ENCODE results near the gene MRPL19.
A peak's percentile ranks its signal among the peaks of the same experiment; 100 is the strongest.
"Not testable (repeated sequence)": the region's sequence is repeated elsewhere in the genome, so short reads cannot be mapped to it uniquely, and the experiment has no call there.

MRPL19 gene

GRCh38 chr2:75675908-75676307 lies 29.3 kb downstream of the MRPL19 start:
- no peak for DNase-seq

DNA sequence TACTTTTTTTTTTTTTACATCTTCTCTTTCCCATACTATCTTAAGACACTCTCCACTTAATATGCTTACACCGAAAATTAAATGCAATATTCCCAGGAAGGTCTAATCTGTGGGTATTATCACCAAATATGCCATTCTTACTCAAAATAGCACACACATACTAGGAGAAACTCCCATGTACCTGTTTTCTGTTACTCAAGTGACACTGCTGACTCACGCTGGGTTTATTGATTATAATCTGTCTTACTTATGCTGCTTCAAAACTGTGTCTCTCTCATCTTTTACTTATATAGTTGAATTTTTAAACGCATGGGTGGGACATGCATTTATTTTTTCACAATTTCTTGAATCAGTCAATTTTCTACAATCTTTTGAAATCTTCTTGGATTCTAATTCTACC lies 29.9 kb downstream of the MRPL19 start:
- no peak for DNase-seq

DNA sequence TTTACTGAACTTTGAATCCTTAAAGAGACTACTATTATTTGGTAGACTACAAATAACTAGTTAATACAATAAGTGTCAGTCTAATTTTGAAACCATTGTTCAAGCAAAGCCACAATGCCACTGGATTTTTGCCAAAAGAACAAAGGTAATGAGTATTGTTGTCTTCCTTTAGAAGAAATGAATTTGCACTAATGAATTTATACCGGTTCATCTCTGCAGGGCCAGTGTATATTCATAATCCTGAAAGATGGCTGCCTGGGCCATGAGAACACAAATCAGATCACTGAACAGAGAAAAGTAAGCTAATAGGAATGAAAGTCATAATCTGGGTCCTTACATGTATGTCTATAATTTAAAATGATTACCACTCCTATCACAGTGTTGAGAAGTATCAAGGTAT lies 33.0 kb downstream of the MRPL19 start:
- DNase-seq = no peak

GRCh38 chr2:75680402-75680801 lies 33.8 kb downstream of the MRPL19 start:
- DNase-seq = no peak

DNA sequence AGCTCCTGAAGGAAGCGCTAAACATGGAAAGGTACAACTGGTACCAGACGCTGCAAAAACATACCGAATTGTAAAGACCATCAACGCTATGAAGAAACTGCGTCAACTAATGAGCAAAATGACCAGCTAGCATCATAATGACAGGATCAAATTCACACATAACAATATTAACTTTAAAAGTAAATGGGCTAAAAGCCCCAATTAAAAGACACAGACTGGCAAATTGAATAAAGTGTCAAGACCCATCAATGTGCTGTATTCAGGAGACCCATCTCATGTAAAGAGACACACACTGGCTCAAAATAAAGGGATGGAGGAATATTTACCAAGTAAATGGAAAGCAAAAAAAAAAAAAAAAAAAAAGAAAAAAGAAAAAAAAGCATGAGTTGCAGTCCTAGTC lies 36.8 kb downstream of the MRPL19 start:
- not testable (repeated sequence) for DNase-seq

DNA sequence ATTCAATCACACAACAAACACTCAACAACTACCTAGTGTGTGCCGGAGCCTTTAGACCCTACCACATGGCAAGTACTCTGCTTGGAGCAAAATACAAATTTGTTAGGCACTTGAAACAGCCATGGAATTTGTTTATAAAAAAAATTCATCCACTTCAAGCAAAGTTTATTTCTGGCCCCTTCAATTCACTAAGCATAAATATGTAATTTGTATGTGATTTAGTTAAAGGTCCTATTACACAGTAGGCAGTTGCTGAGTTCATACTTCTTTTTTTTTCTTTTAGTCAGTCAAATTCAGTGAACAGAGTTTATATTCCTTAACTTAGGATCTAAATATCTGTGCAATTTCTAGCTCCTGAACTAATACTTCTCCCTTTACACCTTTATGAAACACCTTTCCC lies 41.6 kb downstream of the MRPL19 start:
- no peak for DNase-seq

GRCh38 chr2:75698918-75699317 lies 52.3 kb downstream of the MRPL19 start:
- DNase-seq = no peak

DNA sequence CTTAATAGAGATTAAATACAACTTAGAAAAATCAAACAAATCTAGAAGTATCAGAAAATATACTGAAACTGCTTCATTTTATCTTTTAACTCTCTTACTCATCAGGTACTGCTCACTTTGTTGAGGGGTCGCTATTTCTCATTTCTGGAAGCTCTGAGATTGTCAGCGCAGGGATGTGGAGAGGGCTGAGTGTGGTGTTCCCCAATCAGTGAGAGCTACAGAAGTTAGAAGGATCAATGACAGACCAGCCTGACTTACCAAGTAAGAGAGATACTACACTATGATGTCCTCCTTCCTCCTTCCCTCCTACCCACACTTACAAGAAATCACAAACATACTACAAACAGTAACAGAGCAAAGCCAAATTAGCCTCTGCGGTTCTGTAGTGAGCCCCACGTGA lies 56.0 kb downstream of the MRPL19 start:
- DNase-seq = no peak

GRCh38 chr2:75703589-75704287 lies 57.2 kb downstream of the MRPL19 start:
- DNase-seq = no peak

- no peak for DNase-seq
Measured at GRCh38 chr2:75705921-75706320, 59.3 kb downstream of the MRPL19 start.

- no peak for DNase-seq
Measured at GRCh38 chr2:75707901-75708300, 61.3 kb downstream of the MRPL19 start.

DNA sequence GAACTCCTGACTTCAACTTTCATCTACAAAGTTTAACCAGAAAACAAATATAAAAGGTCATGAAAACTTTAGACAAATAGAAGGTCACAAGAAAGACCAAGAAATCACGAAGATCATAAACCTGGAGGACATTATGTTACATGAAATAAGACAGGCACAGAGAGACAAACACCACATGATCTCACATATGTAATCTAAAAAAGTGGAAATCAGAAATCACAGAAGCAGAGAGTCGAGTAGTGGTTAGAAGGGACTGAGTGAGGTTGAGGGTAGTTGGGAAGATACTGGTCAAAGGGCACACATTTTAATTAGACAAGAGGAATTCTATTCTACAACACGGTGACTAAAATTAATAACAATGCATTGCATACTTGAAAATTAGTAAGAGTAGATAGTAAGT lies 62.7 kb downstream of the MRPL19 start:
- DNase-seq = no peak

- no peak for DNase-seq
Measured at GRCh38 chr2:75710220-75710576, 63.6 kb downstream of the MRPL19 start.

DNA sequence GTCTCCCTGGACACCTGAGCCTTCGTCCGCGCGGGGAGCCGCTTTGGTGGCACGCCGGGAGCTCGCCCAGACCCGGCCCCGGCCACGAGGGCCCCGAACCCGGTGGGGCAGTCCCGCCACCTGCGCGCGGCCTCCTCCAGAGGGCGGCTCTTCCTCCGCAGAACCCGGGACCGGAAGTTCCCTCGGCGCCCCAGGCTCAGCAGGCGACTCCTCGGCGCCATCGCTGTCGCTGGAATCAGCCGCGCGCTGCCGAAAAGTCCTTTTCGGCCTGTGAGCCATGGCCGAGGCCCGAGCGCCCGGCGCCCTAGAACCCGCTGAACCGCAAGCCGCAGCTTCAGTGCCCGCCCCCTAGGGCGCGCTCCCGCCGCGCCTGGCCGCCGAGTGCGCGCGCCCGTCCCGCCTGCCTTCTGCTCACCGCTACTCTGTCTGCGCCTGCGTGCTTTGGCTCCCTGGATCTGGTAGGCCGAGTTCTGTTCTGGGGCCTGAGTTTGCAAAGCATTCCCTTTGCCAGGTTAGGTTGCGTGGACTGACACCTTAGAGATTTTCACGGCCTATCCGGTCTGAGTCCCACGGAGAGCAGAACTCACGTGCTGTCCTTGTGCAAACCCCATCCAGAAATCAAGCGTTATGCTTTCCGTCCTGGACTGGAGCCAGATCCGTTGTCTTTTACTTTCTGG lies 64.1 kb downstream of the MRPL19 start, which contains the start of gene GCFC2:
TSS of gene GCFC2 (minus strand) at position 339 of the 677 bp plus-strand sequence. CDS start at position 279, 60 bp downstream.
- DNase-seq = peak; percentile 88

DNA sequence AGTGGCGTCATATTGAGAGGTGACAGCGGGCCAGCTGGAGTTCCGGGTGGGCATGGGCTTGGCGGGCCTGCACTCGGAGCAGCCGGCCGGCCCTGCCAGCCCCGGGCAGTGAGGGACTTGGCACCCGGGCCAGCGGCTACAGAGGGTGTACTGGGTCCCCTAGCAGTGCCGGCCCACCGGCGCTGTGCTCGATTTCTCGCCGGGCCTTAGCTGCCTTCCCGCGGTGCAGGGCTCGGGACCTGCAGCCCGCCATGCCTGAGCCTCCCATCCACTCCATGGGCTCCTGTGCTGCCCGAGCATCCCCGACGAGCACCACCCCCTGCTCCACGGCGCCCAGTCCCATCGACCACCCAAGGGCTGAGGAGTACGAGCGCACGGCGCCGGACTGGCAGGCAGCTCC lies 65.0 kb downstream of the MRPL19 start:
- not testable (repeated sequence) for DNase-seq

GRCh38 chr2:75716406-75716805 lies 69.8 kb downstream of the MRPL19 start:
- DNase-seq = no peak

DNA sequence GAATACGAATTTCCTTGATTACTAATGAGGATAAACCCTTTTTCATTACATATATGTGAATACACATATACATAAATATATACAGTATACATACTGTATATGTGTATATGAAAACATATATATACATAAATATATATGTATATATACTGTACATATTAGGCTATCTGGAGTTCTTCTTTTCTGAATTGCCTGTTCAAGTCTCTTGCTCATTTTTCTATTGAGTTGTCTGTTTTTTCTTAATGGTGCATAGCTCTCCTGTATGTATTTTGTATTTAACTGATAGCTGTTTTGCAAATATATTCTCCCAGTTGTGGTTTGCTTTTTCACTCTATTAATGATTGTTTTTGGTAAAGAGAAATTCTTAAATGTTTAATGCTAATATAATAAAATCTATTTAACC lies 73.0 kb downstream of the MRPL19 start:
- DNase-seq = no peak

DNA sequence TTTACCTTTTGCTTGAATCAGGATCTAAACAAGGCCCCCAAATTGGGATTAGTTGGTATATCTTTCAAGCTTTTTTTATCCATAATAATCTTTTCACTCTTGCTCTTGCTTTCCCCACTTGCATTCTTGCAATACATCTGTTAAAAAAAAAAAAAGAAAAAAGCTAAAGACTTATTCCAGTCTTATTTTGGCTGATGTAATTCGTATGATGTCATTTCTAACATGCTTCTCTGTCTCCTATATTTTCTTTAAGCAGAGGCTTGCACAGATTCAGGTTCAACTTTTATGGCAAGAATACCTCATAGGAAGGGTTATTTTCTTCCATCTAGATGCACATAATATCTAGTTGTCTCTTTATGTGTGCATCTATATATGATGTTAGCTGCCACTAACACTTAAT lies 73.9 kb downstream of the MRPL19 start:
- DNase-seq = no peak

GRCh38 chr2:75722687-75723086 lies 76.1 kb downstream of the MRPL19 start:
- no peak for DNase-seq

DNA sequence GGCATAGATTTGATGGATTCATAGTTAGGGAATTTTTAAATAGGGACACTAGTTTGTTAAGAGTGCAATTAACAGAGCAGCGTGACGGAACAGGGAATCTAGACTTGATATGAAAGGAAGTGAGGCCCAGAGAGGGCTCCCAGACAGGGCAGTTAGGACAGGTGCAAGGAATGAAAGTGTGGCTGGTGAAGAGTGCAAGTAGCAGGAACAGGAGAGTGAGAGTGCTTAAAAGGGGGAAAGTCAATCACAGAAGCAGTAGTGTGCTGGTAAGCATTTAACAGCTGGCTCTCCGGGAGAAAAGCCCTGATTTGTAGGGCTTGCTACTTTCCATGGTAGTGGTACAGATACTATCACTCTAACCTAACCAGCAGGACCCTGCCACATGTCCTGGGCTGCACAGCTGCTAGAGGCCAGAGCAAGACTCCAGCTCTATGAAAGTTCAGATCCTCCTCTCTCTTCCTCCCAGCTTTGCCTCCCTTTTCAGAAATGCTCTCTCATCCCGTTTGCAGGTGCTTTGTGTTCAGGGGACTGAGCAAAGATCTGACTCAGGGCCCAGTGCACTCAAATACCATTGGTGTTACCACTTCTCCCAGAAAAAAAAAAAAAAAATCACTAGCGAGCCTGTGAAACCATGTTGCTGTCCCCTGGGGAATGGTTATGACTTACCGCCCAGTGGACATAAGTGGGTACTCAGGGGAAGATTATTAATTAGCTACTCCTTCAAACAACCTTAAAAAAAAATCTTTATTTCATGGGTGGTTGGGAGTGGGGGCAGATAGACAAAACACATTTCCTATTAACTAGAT lies 82.2 kb downstream of the MRPL19 start:
- peak; percentile 71 for DNase-seq

DNA sequence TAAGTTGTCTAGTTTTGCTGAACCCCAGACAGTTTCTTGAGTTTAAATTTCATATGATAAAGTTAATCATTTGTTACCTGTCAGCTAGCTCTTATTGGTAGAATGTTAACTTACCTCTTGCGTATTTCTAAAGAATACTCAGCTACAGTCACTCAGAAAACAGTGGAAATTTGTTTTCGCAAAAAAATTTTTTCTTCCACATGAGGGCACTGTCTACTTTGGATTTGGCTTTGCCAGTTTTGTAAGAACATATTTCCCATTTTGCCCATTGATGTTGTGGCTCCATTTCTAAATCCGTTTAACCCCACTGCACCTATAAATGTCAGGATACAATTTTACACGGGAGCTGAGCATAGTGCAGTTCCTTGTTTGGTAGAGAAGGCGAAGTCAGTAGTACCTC lies 83.3 kb downstream of the MRPL19 start:
- no peak for DNase-seq

GRCh38 chr2:75736276-75736675 lies 89.7 kb downstream of the MRPL19 start:
- no peak for DNase-seq

DNA sequence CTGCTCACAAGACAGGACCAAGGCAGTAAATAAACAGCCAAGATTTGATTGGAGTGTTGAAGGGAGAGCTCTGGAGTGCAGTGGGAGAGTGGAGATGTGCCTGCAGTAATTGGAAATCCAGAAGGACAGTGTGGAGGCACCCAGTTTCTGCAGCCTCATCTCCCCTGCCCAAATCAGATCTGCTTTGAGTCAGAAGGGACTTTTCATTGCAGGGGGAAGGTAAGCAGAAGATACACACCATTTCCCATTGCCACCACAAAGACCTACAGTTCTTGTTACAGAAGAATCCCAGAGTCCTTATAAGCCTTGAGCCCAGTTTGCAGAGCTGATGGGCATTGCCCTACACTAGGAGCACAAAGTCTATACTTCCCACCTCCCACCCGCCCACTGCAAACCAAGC lies 91.4 kb downstream of the MRPL19 start:
- no peak for DNase-seq
